ENCODE data around the gene MANSC4.

The MANSC4 gene

DNA sequence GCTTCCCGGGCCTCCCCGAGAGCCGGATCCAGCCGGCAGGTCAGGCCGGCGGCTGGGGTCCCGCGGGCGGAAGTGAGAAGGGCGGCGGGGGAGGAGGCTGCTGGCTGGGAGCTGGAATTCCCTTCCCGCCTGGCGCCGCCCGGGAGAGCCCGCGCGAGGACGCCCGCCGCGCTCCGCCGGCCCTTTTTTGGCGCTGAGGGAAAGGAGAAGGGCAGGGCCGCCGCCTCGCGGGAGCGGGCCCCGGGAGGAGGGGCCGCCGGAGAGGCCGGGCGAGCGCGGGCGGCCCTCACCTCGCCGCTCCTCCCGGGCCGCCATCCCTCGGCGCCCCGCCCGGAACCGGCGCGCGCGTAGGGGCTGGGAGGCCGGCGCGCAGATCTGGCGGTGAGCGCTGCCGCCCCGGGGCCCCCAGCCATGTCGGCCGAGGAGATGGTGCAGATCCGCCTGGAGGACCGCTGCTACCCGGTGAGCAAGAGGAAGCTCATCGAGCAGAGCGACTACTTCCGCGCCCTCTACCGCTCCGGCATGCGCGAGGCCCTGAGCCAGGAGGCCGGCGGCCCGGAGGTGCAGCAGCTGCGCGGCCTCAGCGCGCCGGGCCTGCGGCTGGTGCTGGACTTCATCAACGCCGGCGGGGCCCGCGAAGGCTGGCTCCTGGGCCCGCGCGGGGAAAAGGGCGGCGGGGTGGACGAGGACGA, at the start of gene MANSC4, which contains the start of gene KLHL42:
TSS of gene MANSC4 (minus strand) at position 317 of the 692 bp plus-strand sequence. CDS start 8,960 bp downstream, outside the sequence.
TSS of gene KLHL42 (plus strand) at position 314 of the 692 bp plus-strand sequence. CDS start at position 412, 98 bp downstream.
- DNase-seq (ENCODE audit: low read depth in 2 of 2) = peak; percentile 25 to 37

GRCh38 chr12:27828196-27828595, 48.2 kb upstream of the MANSC4 start:
- no peak for DNase-seq (ENCODE audit: low read depth in 2 of 2)

GRCh38 chr12:27826076-27826475, 46.0 kb upstream of the MANSC4 start:
- no peak for DNase-seq (ENCODE audit: low read depth in 2 of 2)

DNA sequence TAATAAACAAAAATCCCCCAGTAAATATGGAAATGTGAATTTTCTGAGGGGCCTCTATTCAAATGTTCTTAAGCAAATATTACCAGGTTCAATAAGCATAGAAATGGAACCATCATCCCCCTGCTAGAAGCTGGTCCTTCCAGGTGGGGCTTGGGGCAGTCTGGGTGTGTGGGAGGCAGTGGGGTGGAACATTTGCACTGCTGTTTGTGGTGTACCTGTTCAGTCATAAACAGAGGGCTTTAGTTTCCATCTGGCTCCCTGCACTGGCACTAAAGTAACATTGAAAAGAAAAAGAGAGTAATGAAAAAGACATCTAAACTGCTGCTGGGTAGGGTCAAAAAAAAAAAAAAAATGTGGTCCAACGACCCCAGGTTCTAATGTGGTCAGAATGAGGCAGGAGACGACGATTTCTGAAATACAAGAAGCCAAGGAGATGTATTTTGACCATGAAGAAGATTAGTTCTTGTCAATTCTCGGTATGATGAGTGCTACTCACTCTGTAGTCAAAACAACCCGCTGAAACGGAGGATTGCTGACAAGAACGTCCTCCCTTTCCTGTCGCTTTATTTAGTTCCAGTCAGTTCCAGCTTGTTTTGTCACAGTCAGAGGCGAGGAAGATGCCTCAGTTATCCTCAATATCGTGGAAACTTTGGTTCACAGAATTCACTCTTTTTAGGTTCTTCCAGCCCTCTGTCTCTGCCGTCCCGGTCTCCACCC, 44.2 kb upstream of the MANSC4 start:
- no peak for DNase-seq (ENCODE audit: low read depth in 2 of 2)

GRCh38 chr12:27823038-27823437, 43.0 kb upstream of the MANSC4 start:
- no peak for DNase-seq (ENCODE audit: low read depth in 2 of 2)

GRCh38 chr12:27822076-27822712, 42.2 kb upstream of the MANSC4 start:
- peak; percentile 15 to 51 for DNase-seq (ENCODE audit: low read depth in 2 of 2)

DNA sequence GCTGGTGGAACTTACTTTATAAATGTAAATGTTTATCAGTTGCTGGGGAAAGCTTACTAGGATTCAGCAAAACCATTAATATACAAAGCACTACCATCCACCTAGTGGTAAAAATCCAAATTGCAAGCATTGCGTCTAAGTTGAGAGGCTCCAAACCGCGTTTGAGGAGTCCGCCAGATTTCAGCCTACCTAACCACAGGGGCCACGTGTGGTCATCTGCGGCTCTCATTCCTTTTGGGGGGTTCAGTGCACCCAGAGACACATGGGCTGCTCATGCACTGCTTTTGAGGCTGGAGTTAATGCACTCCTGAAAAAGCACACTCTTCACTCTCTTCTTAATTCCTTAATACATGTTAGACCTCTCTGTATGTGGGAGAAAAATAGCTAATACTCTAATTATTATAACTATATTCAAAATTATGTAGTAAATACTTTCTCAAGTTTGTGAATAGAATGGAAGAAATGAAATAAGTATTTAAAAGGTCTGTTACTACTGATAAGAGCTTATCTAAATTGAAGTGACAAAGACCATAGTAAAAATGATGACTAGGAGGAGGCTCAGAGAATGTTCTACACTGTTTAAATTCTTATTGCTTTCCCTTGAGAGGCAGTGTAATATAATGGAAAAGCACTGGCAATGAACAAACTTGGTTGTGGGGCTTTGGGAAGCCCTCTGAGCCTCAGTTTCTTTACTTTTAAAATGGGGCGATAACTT, 41.4 kb upstream of the MANSC4 start:
- DNase-seq (ENCODE audit: low read depth in 2 of 2) = no peak

GRCh38 chr12:27820564-27820963, 40.5 kb upstream of the MANSC4 start:
- DNase-seq (ENCODE audit: low read depth in 2 of 2) = no peak

DNA sequence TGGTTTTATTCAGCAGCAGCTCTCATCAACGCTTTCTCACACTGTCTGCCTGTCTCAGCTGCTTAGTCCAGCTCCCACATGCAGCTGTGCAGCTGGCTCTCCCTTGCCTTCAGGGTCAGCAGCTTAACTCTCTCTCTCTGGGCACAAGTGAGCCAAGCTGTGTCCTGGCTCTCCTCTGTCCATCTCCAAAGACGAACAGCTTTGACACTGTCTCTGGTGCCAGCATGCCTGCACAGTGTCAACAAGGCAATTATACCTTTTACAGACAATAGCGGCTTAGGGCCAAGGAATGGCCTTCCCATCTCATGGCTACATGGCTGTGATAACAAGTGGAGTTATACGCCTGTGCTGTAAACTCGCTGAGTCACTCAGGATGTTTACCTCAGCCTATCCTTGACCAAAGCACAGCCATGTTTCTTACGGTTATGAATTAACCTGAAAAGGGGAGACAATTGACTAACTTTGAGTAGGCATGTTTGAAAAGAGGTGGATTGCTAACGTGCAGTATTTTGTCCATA, 38.4 kb upstream of the MANSC4 start:
- DNase-seq (ENCODE audit: low read depth in 2 of 2) = no peak

DNA sequence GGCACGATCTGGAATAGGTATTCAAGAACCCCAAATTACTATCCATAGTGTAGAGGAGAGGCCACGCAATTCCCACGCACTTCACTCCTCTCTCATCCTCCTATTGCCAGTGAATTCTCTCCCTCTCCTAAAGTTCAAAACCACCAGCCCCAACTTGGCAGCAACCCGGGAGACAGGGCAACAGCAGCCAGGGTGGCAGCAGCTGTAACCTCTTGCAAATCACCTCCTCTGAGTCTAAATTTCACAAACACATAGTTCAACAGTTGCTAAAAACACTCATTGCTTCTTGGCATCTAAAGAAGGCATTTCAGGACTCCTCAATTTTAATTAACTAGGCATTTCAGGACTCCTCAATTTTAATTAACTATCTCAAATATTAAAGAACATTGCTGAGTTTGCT, 37.7 kb upstream of the MANSC4 start:
- no peak for DNase-seq (ENCODE audit: low read depth in 2 of 2)

DNA sequence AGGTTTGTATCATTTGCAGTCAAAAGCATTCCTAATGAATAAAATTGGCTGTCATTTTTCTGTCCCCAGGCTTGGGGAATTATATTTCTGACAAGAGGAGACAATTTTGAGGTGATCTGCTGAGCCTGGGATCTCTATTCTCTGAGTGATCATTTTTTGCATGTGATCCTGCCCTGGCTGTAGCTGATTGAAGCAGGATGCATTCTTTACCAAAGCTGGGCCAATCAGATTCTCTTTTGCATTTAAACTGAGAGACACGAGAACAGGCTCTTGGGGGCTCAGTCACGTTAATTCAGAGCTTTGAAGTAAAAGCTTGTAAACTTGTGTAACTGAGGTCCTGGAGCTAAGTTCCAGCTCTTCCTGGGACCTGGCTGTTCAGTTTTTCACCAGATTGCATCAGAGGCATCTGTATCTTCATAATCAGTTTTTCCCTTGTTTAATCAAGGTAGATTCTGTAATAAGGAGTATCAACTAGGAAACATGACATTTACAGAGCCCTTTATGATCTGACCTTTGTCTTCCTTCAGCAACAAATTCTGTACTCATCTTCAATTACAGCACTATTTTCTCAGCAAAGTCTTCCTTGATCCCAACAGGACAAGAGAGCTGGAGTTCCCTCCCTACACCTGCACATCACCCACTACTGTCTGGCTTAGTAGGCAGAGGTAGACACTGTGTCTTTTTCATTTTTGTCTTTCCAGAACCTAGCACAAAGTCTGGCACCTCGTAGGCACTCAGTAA, 35.0 kb upstream of the MANSC4 start:
- DNase-seq (ENCODE audit: low read depth in 2 of 2) = no peak

GRCh38 chr12:27814411-27814810, 34.4 kb upstream of the MANSC4 start:
- no peak for DNase-seq (ENCODE audit: low read depth in 2 of 2)

DNA sequence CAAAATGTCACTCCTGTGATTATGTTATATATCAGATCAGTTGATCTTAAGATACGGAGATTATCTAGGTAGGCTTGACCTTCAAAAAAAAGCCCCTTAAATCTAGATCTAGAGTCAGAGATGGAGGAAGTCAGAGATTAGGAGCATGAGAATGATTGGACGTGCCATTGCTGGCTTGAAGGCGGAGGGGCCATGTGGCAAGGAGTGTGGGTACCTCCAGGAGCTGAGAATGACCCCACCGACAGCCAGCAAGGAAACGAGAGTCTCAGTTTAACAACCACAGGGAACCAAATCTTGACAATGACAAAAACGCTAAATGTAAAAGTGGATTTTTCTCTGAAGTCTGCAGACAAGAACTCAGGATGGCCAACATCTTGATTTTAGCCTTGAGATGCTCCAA, 32.5 kb upstream of the MANSC4 start:
- DNase-seq (ENCODE audit: low read depth in 2 of 2) = no peak

- no peak for DNase-seq (ENCODE audit: low read depth in 2 of 2)
Observed at GRCh38 chr12:27810756-27811155, 30.7 kb upstream of the MANSC4 start.

DNA sequence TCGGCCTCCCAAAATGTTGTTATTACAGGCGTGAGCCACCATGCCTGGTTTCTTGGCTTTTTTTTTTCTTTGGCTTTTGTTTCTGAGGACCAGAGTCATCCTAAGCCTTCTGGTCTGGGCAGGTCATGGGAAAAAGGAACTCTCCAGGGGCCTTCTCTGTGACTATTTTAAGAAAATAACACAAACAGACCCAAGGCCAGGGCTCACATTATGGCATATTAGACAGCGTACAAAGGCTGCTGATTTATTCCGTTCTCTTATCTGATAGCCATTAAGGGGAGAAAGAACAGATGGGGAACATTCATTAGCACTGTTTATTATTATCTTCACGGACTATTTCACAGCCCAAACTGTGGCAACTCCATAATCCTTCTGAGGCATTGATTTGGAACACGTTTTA, 28.8 kb upstream of the MANSC4 start:
- DNase-seq (ENCODE audit: low read depth in 2 of 2) = no peak

GRCh38 chr12:27807063-27807703, 27.1 kb upstream of the MANSC4 start:
- no peak for DNase-seq (ENCODE audit: low read depth in 2 of 2)

GRCh38 chr12:27806259-27806658, 26.2 kb upstream of the MANSC4 start:
- no peak for DNase-seq (ENCODE audit: low read depth in 2 of 2)

GRCh38 chr12:27805238-27805637, 25.2 kb upstream of the MANSC4 start:
- DNase-seq (ENCODE audit: low read depth in 2 of 2) = no peak

DNA sequence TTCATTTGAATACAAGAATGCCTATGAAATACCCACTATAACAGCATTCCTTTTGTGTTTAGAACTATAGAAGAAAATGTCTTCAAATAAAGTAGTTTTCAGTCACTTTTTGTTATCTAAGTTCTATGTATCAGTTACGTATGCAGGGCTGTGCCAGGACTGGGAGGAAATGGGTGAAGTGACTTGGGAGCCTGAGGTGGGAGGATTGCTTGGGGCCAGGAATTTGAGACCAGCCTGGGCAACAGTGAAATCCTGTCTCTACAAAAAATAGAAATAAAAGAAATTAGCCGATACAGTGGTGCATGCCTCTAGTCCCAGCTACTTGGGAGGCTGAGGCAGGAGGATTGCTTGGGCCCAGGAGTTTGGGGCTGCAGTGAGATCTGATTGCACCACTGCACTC, 22.9 kb upstream of the MANSC4 start:
- no peak for DNase-seq (ENCODE audit: low read depth in 2 of 2)

DNA sequence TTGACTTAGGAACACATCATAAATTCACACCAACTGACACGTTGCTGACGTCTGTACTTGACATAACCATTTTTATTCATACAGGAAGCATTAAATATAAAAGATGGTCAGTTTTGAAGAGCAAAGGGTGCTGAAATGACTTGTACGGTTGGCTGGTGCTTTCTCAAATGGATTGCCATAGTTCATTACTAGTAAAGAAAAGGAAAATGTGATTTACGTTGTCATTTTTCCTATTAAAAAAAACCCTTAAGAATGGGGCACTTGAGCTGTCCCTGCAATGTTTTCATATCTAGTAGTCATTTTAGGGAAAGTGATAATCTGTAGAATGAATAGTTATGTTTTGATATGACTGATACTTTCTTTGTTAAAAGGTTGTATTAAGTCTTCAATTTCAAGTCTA, 22.5 kb upstream of the MANSC4 start:
- DNase-seq (ENCODE audit: low read depth in 2 of 2) = no peak

DNA sequence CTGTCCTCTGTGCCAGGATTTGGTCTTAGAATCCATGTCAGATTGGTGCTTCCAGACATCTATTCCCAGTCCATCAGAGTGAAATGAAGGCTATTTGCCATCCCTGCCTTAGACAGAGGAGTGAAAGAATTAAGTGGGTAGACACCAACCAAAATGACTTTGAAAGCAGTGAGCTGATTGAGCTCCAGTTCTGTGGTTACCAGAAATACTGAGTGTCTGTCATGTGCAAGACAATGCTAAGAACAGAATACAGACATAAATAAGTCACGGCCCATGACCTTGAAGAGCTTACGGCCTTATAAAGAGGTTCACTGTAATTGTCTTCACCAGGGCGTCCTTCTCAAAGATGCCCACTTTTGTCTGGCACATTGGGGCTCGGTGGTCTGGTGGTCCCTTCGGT, 21.6 kb upstream of the MANSC4 start:
- no peak for DNase-seq (ENCODE audit: low read depth in 2 of 2)
